ENCODE data around the gene EGLN3.
A peak's percentile ranks its signal among the peaks of the same experiment; 100 is the strongest.
"Not testable (repeated sequence)": the region's sequence is repeated elsewhere in the genome, so short reads cannot be mapped to it uniquely, and the experiment has no call there.

EGLN3 gene

GRCh38 chr14:33950320-33951182 lies at the start of gene EGLN3:
TSS of gene EGLN3 (minus strand) at chr14:33951074. CDS start at chr14:33950752, 322 bp downstream.
- peak; percentile 39 to 61 for DNase-seq (ENCODE audit: low read depth in 2 of 2)

GRCh38 chr14:34000396-34000795 lies 49.5 kb upstream of the EGLN3 start:
- DNase-seq (ENCODE audit: low read depth in 2 of 2) = no peak

- no peak for DNase-seq (ENCODE audit: low read depth in 2 of 2)
Observed at GRCh38 chr14:33999771-34000291, 49.0 kb upstream of the EGLN3 start.

- DNase-seq (ENCODE audit: low read depth in 2 of 2) = no peak
Observed at GRCh38 chr14:33997611-33998010, 46.7 kb upstream of the EGLN3 start.

GRCh38 chr14:33996462-33996861 lies 45.6 kb upstream of the EGLN3 start:
- DNase-seq (ENCODE audit: low read depth in 2 of 2) = no peak

GRCh38 chr14:33993246-33993645 lies 42.4 kb upstream of the EGLN3 start:
- DNase-seq (ENCODE audit: low read depth in 2 of 2) = no peak

- no peak for DNase-seq (ENCODE audit: low read depth in 2 of 2)
Observed at GRCh38 chr14:33992274-33993007, 41.6 kb upstream of the EGLN3 start.

- DNase-seq (ENCODE audit: low read depth in 2 of 2) = no peak
Observed at GRCh38 chr14:33990790-33991189, 39.9 kb upstream of the EGLN3 start.

- DNase-seq (ENCODE audit: low read depth in 2 of 2) = no peak
Observed at GRCh38 chr14:33987565-33988080, 36.7 kb upstream of the EGLN3 start.

GRCh38 chr14:33986804-33987203 lies 35.9 kb upstream of the EGLN3 start:
- DNase-seq (ENCODE audit: low read depth in 2 of 2) = no peak

GRCh38 chr14:33985242-33985641 lies 34.4 kb upstream of the EGLN3 start:
- no peak for DNase-seq (ENCODE audit: low read depth in 2 of 2)

- DNase-seq (ENCODE audit: low read depth in 2 of 2) = no peak
Observed at GRCh38 chr14:33979613-33980276, 28.9 kb upstream of the EGLN3 start.

- no peak for DNase-seq (ENCODE audit: low read depth in 2 of 2)
Observed at GRCh38 chr14:33978892-33979612, 28.2 kb upstream of the EGLN3 start.

GRCh38 chr14:33972583-33973081 lies 21.8 kb upstream of the EGLN3 start:
- no peak for DNase-seq (ENCODE audit: low read depth in 2 of 2)

- DNase-seq (ENCODE audit: low read depth in 2 of 2) = not testable (repeated sequence)
Observed at GRCh38 chr14:33969846-33970245, 19.0 kb upstream of the EGLN3 start.

GRCh38 chr14:33968722-33969121 lies 17.8 kb upstream of the EGLN3 start:
- DNase-seq (ENCODE audit: low read depth in 2 of 2) = no peak

- DNase-seq (ENCODE audit: low read depth in 2 of 2) = no peak
Observed at GRCh38 chr14:33967138-33967537, 16.3 kb upstream of the EGLN3 start.

GRCh38 chr14:33966276-33966675 lies 15.4 kb upstream of the EGLN3 start:
- no peak for DNase-seq (ENCODE audit: low read depth in 2 of 2)

- DNase-seq (ENCODE audit: low read depth in 2 of 2) = no peak
Observed at GRCh38 chr14:33964599-33965317, 13.9 kb upstream of the EGLN3 start.

GRCh38 chr14:33963892-33964291 lies 13.0 kb upstream of the EGLN3 start:
- no peak for DNase-seq (ENCODE audit: low read depth in 2 of 2)
